Endothelial cell of umbilical vein (primary cell): ENCODE data around the gene CTNNA2. TPM values are rescaled to one million over a fixed set of nuclear protein-coding genes. Genes with fewer than 3 reads are reported as not detected.

Experiments
- BruUV-seq: library from RNA; stranded (reverse); fragments of 400-500 nt; replicated peaks from 2 replicates; lab custom pipeline; 2021; lab: Mats Ljungman, UMichigan
- CTCF ChIA-PET: fragments of 300-600, 350-600 bp; sonication (Branson Sonifier 250); formaldehyde crosslinking; loops from one replicate; lab custom pipeline; 2021; ENCODE audit warnings: antibody characterized with exemption, inconsistent platforms; lab: Charles Lee
- POLR2A ChIA-PET: fragments of 300-600, 350-600 bp; sonication (Branson Sonifier 250); formaldehyde crosslinking; loops from one replicate; lab custom pipeline; 2021; ENCODE audit warnings: antibody characterized with exemption, inconsistent platforms; lab: Charles Lee
- DNase-seq: peaks from one replicate; pipeline ENCODE4 v3.0.0-alpha.2; 2011; ENCODE audit warnings: low read depth, low spot score
- FAIRE-seq: peaks from 2 replicates; lab custom pipeline; 2011; peaks lifted over from hg19 to GRCh38; lab: Jason Lieb, UNC
- H2AFZ ChIP-seq: 2 replicates; pipeline ENCODE4 v1.6.0; 2012; ENCODE audit warnings: low read depth, low read length, control low read depth, inconsistent platforms
- H3K27ac ChIP-seq: 2 replicates; pipeline ENCODE4 v1.5.1; 2011; ENCODE audit warnings: low read depth, mild to moderate bottlenecking, control low read depth, low read length, moderate library complexity; ENCODE audit not compliant: insufficient read depth
- H3K27me3 ChIP-seq, 2 experiments: 2 replicates each; pipeline versions ENCODE4 v1.6.0 to v1.6.1; 2011; ENCODE audit warnings: low read length in 2 of 2, mixed read lengths in 1 of 2; ENCODE audit not compliant: control insufficient read depth in 2 of 2, insufficient read depth in 2 of 2
- H3K36me3 ChIP-seq, 2 experiments: 2 replicates in 1 of 2; 3 replicates in 1 of 2; pipeline ENCODE4 v1.5.1; 2011; ENCODE audit warnings: low read length in 2 of 2, mild to moderate bottlenecking in 1 of 2, moderate library complexity in 1 of 2; ENCODE audit not compliant: control insufficient read depth in 2 of 2, insufficient read depth in 2 of 2; ENCODE audit errors: extremely low read depth in 1 of 2
- H3K4me1 ChIP-seq: 3 replicates; pipeline ENCODE4 v1.5.1; 2011; ENCODE audit warnings: mild to moderate bottlenecking, low read length; ENCODE audit not compliant: control insufficient read depth, insufficient read depth; ENCODE audit errors: extremely low read depth
- H3K4me2 ChIP-seq: 2 replicates; pipeline ENCODE4 v1.6.1; 2011; ENCODE audit warnings: low read length, control low read depth, mixed read lengths; ENCODE audit not compliant: insufficient read depth
- H3K4me3 ChIP-seq, 3 experiments: fragments of 200-600 bp in 1 of 3; sonication (generic), shearing (Covaris generic) in 1 of 3; replicated peaks in 1 of 3; 2 replicates each; pipeline ENCODE4 v1.5.1; 2011 to 2016; ENCODE audit warnings: control low read depth in 3 of 3, low read length in 3 of 3, mild to moderate bottlenecking in 2 of 3, inconsistent platforms in 1 of 3, low read depth in 1 of 3, moderate library complexity in 1 of 3; ENCODE audit not compliant: insufficient read depth in 1 of 3
- H3K79me2 ChIP-seq: 2 replicates; pipeline ENCODE4 v1.6.0; 2012; ENCODE audit warnings: low read length, inconsistent platforms; ENCODE audit not compliant: control insufficient read depth, insufficient read depth
- H3K9ac ChIP-seq: replicated peaks from 2 replicates; pipeline ENCODE3; 2011; ENCODE audit warnings: low read length, control low read depth; ENCODE audit not compliant: insufficient read depth; ENCODE audit errors: extremely low read depth
- H3K9me1 ChIP-seq: replicated peaks from 3 replicates; pipeline ENCODE4 v1.6.0; 2011; ENCODE audit warnings: mild to moderate bottlenecking, low read length; ENCODE audit not compliant: control insufficient read depth, insufficient read depth; ENCODE audit errors: extremely low read depth
- H3K9me3 ChIP-seq: replicated peaks from 2 replicates; pipeline ENCODE4 v1.5.1; 2012; ENCODE audit warnings: low read length, inconsistent platforms; ENCODE audit not compliant: control insufficient read depth, insufficient read depth
- H4K20me1 ChIP-seq: replicated peaks from 2 replicates; pipeline ENCODE3; 2011; ENCODE audit warnings: mild to moderate bottlenecking, low read length; ENCODE audit not compliant: control insufficient read depth, insufficient read depth; ENCODE audit errors: extremely low read depth
- CTCF ChIP-seq, 2 donors: IDR thresholded peaks; 1 replicate in 1 of 2; 2 replicates in 1 of 2; pipeline ENCODE4 v1.5.1; 2011; ENCODE audit warnings: low read length in 2 of 2, mild to moderate bottlenecking in 2 of 2, moderate library complexity in 2 of 2, control low read depth in 1 of 2, inconsistent platforms in 1 of 2, low read depth in 1 of 2; ENCODE audit not compliant: insufficient read depth in 1 of 2; ENCODE audit errors: extremely low read depth in 1 of 2
- EZH2 ChIP-seq: IDR thresholded peaks from 2 replicates; pipeline ENCODE4 v1.6.1; 2012; ENCODE audit warnings: borderline replicate concordance, low read depth, mild to moderate bottlenecking, moderate library complexity, low read length, inconsistent platforms; ENCODE audit not compliant: severe bottlenecking
- FOS ChIP-seq: IDR thresholded peaks from 2 replicates; pipeline ENCODE4 v1.6.1; 2011; ENCODE audit warnings: mild to moderate bottlenecking, low read length, moderate library complexity, borderline replicate concordance; ENCODE audit not compliant: insufficient read depth
- GATA2 ChIP-seq: IDR thresholded peaks from 2 replicates; pipeline ENCODE4 v1.7.0; 2011; ENCODE audit warnings: low read depth, mild to moderate bottlenecking, moderate library complexity, mixed read lengths, low read length; ENCODE audit not compliant: insufficient read length, insufficient read depth
- JUN ChIP-seq: IDR thresholded peaks from 2 replicates; pipeline ENCODE4 v1.6.1; 2011; ENCODE audit warnings: borderline replicate concordance, low read depth; ENCODE audit not compliant: insufficient read length, insufficient read depth
- MAX ChIP-seq: IDR thresholded peaks from 2 replicates; pipeline ENCODE4 v1.6.1; 2011; ENCODE audit not compliant: insufficient read depth, insufficient read length
- MYC ChIP-seq: IDR thresholded peaks from one replicate; pipeline ENCODE4 v1.6.1; 2011; ENCODE audit warnings: mild to moderate bottlenecking, low read depth, low read length
- POLR2A ChIP-seq: IDR thresholded peaks from 2 replicates; pipeline ENCODE4 v1.6.1; 2012; ENCODE audit warnings: low read depth, mild to moderate bottlenecking, control low read depth, low read length
- POLR2AphosphoS5 ChIP-seq: IDR thresholded peaks from 2 replicates; pipeline ENCODE4 v1.6.1; 2012; ENCODE audit warnings: low read depth, mild to moderate bottlenecking, control low read depth, low read length, moderate library complexity; ENCODE audit not compliant: insufficient read depth
- dilution Hi-C: fragments of 300-500 bp; cut with MboI; formaldehyde crosslinking; loops from one replicate; pipeline ENCODE4 v1.15.0; 2019; ENCODE audit warnings: low sequenced_read_pairs; ENCODE audit not compliant: extremely low pct_ligation_motif_present
- intact Hi-C: fragments of 100-400 bp; cut with micrococcal nuclease; formaldehyde crosslinking; loops from one replicate; pipeline ENCODE4 v1.10.0; 2022
- polyA plus RNA-seq, 4 experiments: library from polyadenylated mRNA; depleted of rRNA in 3 of 4; stranded (reverse) in 3 of 4; unstranded in 1 of 4; fragments of >200 nt; gene quantifications; 2 replicates each; pipeline versions ENCODE4 v1.2.1 to v1.2.3, GENCODE V29; 2011 to 2012; ENCODE audit warnings: missing spikeins in 1 of 4
- total RNA-seq: library from RNA; stranded (reverse); gene quantifications from 2 replicates; pipeline ENCODE4 v1.2.3, GENCODE V29; 2021

Gene CTNNA2
- total and polyA plus RNA-seq, 2 donors (not counting 3 experiments of a cell fraction or from before 2014, with no cell fraction given) = not detected

- ChIA-PET CTCF (interaction anchor here (0.7 kb wide), 1 partner anchor 9 kb away, joined by 3 read pairs; no protein-coding TSS in a partner anchor), POLR2A (no interaction called here)
- Histone ChIP-seq H4K20me1 (no peaks in the 10 kb centered on the region), H3K79me2 (no peaks in the 10 kb centered on the region), H3K4me1 (no peaks in the 10 kb centered on the region), H3K27me3 (no peaks in the 10 kb centered on the region), H3K4me2 (no peak overlapping the region), H3K9ac (no peak overlapping the region), H3K4me3 (no peak overlapping the region), H3K27ac (no peak overlapping the region), H3K9me3 (no peaks in the 10 kb centered on the region), H2AFZ (no peak overlapping the region), H3K9me1 (no peaks in the 10 kb centered on the region), H3K36me3 (no peaks in the 10 kb centered on the region)
- FAIRE-seq (no peak), DNase-seq (no peak)
- TF ChIP-seq JUN = no peak
- TF ChIP-seq MAX = no peak
- TF ChIP-seq POLR2AphosphoS5 = no peak
- TF ChIP-seq FOS = no peak
- TF ChIP-seq CTCF (IDR thresholded peaks at IDR 0.05; ENCODE audit: extremely low read depth in 1 of 2, insufficient read depth in 1 of 2, low read depth in 1 of 2, low read length in 2 of 2) = no peak
- no peak for TF ChIP-seq EZH2
- no peak for TF ChIP-seq GATA2
- TF ChIP-seq MYC = no peak
- TF ChIP-seq POLR2A = no peak
- dilution Hi-C loops = no loop called here
- BruUV-seq = no TSS peak
- intact Hi-C loops = no loop called here
Observed at GRCh38 chr2:80459028-80459427, 946.2 kb downstream of the CTNNA2 start.
